Tibial nerve (tissue), 4 donors: Measurements from ENCODE around the gene EFCAB5. TPM values are rescaled to one million over a fixed set of nuclear protein-coding genes. Genes with fewer than 3 reads are reported as not detected.

Experiments
- DNase-seq, 2 donors: peaks; one replicate each; pipeline ENCODE4 v3.0.0-alpha.2; 2019; ENCODE audit warnings: low spot score in 2 of 2
- H3K27ac ChIP-seq, 4 donors: fragments of 200-600 bp; sonication (generic) in 3 of 4; one replicate each; pipeline ENCODE4 v1.5.1; 2017 to 2019; ENCODE audit warnings: mild to moderate bottlenecking in 1 of 4
- H3K27me3 ChIP-seq, 2 donors: fragments of 200-600 bp; sonication (generic) in 1 of 2; one replicate each; pipeline versions ENCODE4 v1.5.1 to v1.6.0; 2017 to 2019
- H3K36me3 ChIP-seq, 3 donors: fragments of 200-600 bp; sonication (generic); one replicate each; pipeline ENCODE4 v1.5.1; 2018 to 2019
- H3K4me1 ChIP-seq, 4 donors: fragments of 200-600 bp; sonication (generic) in 3 of 4; one replicate each; pipeline ENCODE4 v1.5.1; 2017 to 2019
- H3K4me3 ChIP-seq, 4 donors: fragments of 200-600 bp; sonication (generic) in 3 of 4; one replicate each; pipeline ENCODE4 v1.5.1; 2017 to 2019; ENCODE audit warnings: mild to moderate bottlenecking in 1 of 4, moderate library complexity in 1 of 4
- H3K9me3 ChIP-seq, 4 donors: fragments of 200-600 bp; sonication (generic) in 3 of 4; one replicate each; pipeline ENCODE4 v1.5.1; 2017 to 2019
- CTCF ChIP-seq, 5 experiments: fragments of 200-600 bp in 3 of 5; fragments of 450-650 bp in 2 of 5; sonication (generic) in 3 of 5; IDR thresholded peaks; one replicate each; pipeline ENCODE4 v1.5.1; 2016 to 2019; ENCODE audit warnings: antibody characterized with exemption in 5 of 5, mild to moderate bottlenecking in 3 of 5, moderate library complexity in 2 of 5
- EP300 ChIP-seq, 2 donors: sonication (generic); formaldehyde crosslinking; IDR thresholded peaks; one replicate each; pipeline ENCODE4 v1.6.1; 2017; ENCODE audit warnings: antibody characterized with exemption in 2 of 2, mild to moderate bottlenecking in 1 of 2
- POLR2A ChIP-seq, 2 donors: fragments of 450-650 bp; IDR thresholded peaks; one replicate each; pipeline ENCODE4 v1.6.1; 2017; ENCODE audit warnings: antibody characterized with exemption in 2 of 2, mild to moderate bottlenecking in 2 of 2, moderate library complexity in 2 of 2
- WGBS, 2 donors: methylation state at CpG; one replicate each; pipeline ENCODE4 v1.1.5; 2018; 5-methylcytosine and 5-hydroxymethylcytosine counted together
- total RNA-seq, 4 donors: library from RNA; depleted of rRNA; stranded (reverse); fragments of >200 nt; gene quantifications; one replicate each; pipeline ENCODE4 v1.1.0, GENCODE V29; 2016

EFCAB5 gene
- total RNA-seq, 4 donors from 2014 or later: 0.21 to 0.30 (median 0.22) TPM; not detected in 1

- H3K4me1 ChIP-seq: no peaks in the 10 kb centered on the region
- no peaks in the 10 kb centered on the region for H3K27me3 ChIP-seq
- 76 to 79% methylated on average over 5 of the region's 5 CpGs for WGBS, 2 donors
- H3K27ac ChIP-seq: no peak overlapping the region
- H3K9me3 ChIP-seq: peaks cover 0 to 3% (median 0%) of the 10 kb centered on the region in 4 donors
- no peak for DNase-seq
- no peak overlapping the region for H3K4me3 ChIP-seq
- no peaks in the 10 kb centered on the region for H3K36me3 ChIP-seq
- TF ChIP-seq EP300 (IDR thresholded peaks at IDR 0.05) (no peak), POLR2A (IDR thresholded peaks at IDR 0.05) (no peak), CTCF (IDR thresholded peaks at IDR 0.05) (no peak)
Measured at GRCh38 chr17:29968271-29968670, 26.8 kb downstream of the EFCAB5 start.

DNA sequence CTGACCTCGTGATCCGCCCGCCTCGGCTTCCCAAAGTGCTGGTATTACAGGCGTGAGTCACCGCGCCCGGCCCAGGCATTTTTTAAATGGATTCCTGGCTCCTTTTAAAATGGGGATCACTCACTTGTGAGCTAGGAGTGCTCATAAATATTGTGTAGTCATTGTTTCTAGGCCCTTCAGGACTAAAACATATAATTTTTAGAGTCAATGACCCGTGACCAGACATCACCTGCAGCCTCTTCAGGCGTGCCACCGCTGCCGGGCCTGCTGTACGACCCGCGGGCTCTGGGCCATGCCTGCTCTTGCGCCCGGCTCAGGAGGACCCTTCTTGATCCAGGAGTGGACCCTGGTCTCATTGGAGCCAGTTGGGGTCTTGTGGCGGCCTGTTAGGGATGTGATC, 30.8 kb downstream of the EFCAB5 start:
- TF ChIP-seq CTCF (IDR thresholded peaks at IDR 0.05) (no peak), EP300 (IDR thresholded peaks at IDR 0.05) (no peak), POLR2A (IDR thresholded peaks at IDR 0.05) (no peak)
- H3K27ac ChIP-seq: no peak overlapping the region
- H3K9me3 ChIP-seq: peaks cover 0 to 3% (median 0%) of the 10 kb centered on the region in 4 donors
- H3K36me3 ChIP-seq: no peaks in the 10 kb centered on the region
- H3K4me1 ChIP-seq: no peaks in the 10 kb centered on the region
- no peaks in the 10 kb centered on the region for H3K27me3 ChIP-seq
- no peak overlapping the region for H3K4me3 ChIP-seq
- DNase-seq: no peak
- WGBS, 2 donors: 94 to 97% methylated on average over 18 of the region's 18 CpGs

- H3K4me3 ChIP-seq: no peak overlapping the region
- no peak overlapping the region for H3K27ac ChIP-seq
- TF ChIP-seq CTCF (IDR thresholded peaks at IDR 0.05) (no peak), EP300 (IDR thresholded peaks at IDR 0.05) (no peak), POLR2A (IDR thresholded peaks at IDR 0.05) (no peak)
- no peaks in the 10 kb centered on the region for H3K27me3 ChIP-seq
- 97 to 98% methylated on average over 3 of the region's 3 CpGs for WGBS, 2 donors
- no peak for DNase-seq
- peaks cover 0 to 3% (median 0%) of the 10 kb centered on the region in 4 donors for H3K9me3 ChIP-seq
- H3K36me3 ChIP-seq: no peaks in the 10 kb centered on the region
- no peaks in the 10 kb centered on the region for H3K4me1 ChIP-seq
Measured at GRCh38 chr17:29973005-29973404, 31.6 kb downstream of the EFCAB5 start.

GRCh38 chr17:29977836-29978235, 36.4 kb downstream of the EFCAB5 start:
- Histone ChIP-seq H3K36me3 (no peaks in the 10 kb centered on the region), H3K9me3 (no peaks in the 10 kb centered on the region), H3K27me3 (no peaks in the 10 kb centered on the region), H3K4me1 (no peaks in the 10 kb centered on the region), H3K4me3 (no peak overlapping the region), H3K27ac (no peak overlapping the region)
- WGBS, 2 donors: 34 to 43% methylated on average over 1 of the region's 1 CpG
- TF ChIP-seq CTCF (IDR thresholded peaks at IDR 0.05): no peak
- TF ChIP-seq EP300 (IDR thresholded peaks at IDR 0.05): no peak
- no peak for TF ChIP-seq POLR2A (IDR thresholded peaks at IDR 0.05)
- no peak for DNase-seq

- H3K4me3 ChIP-seq: no peak overlapping the region
- DNase-seq: no peak
- no peak overlapping the region for H3K27ac ChIP-seq
- H3K4me1 ChIP-seq: no peaks in the 10 kb centered on the region
- 48 to 57% methylated on average over 1 of the region's 1 CpG for WGBS, 2 donors
- TF ChIP-seq EP300 (IDR thresholded peaks at IDR 0.05) (no peak), POLR2A (IDR thresholded peaks at IDR 0.05) (no peak), CTCF (IDR thresholded peaks at IDR 0.05) (no peak)
- H3K36me3 ChIP-seq: no peaks in the 10 kb centered on the region
- H3K27me3 ChIP-seq: no peaks in the 10 kb centered on the region
- H3K9me3 ChIP-seq: peaks cover 0 to 3% (median 0%) of the 10 kb centered on the region in 4 donors
Measured at GRCh38 chr17:29980261-29980660, 38.8 kb downstream of the EFCAB5 start.
